Endothelial cell of umbilical vein (primary cell): ENCODE results near the gene PTPRE. TPM values are rescaled to one million over a fixed set of nuclear protein-coding genes. Genes with fewer than 3 reads are reported as not detected.

Experiments
- BruUV-seq: library from RNA; stranded (reverse); fragments of 400-500 nt; replicated peaks from 2 replicates; lab custom pipeline; 2021; lab: Mats Ljungman, UMichigan
- CTCF ChIA-PET: fragments of 300-600, 350-600 bp; sonication (Branson Sonifier 250); formaldehyde crosslinking; loops from one replicate; lab custom pipeline; 2021; ENCODE audit warnings: antibody characterized with exemption, inconsistent platforms; lab: Charles Lee
- POLR2A ChIA-PET: fragments of 300-600, 350-600 bp; sonication (Branson Sonifier 250); formaldehyde crosslinking; loops from one replicate; lab custom pipeline; 2021; ENCODE audit warnings: antibody characterized with exemption, inconsistent platforms; lab: Charles Lee
- DNase-seq: peaks from one replicate; pipeline ENCODE4 v3.0.0-alpha.2; 2011; ENCODE audit warnings: low read depth, low spot score
- FAIRE-seq: peaks from 2 replicates; lab custom pipeline; 2011; peaks lifted over from hg19 to GRCh38; lab: Jason Lieb, UNC
- H2AFZ ChIP-seq: 2 replicates; pipeline ENCODE4 v1.6.0; 2012; ENCODE audit warnings: low read depth, low read length, control low read depth, inconsistent platforms
- H3K27ac ChIP-seq: 2 replicates; pipeline ENCODE4 v1.5.1; 2011; ENCODE audit warnings: low read depth, mild to moderate bottlenecking, control low read depth, low read length, moderate library complexity; ENCODE audit not compliant: insufficient read depth
- H3K27me3 ChIP-seq, 2 experiments: 2 replicates each; pipeline versions ENCODE4 v1.6.0 to v1.6.1; 2011; ENCODE audit warnings: low read length in 2 of 2, mixed read lengths in 1 of 2; ENCODE audit not compliant: control insufficient read depth in 2 of 2, insufficient read depth in 2 of 2
- H3K36me3 ChIP-seq, 2 experiments: 2 replicates in 1 of 2; 3 replicates in 1 of 2; pipeline ENCODE4 v1.5.1; 2011; ENCODE audit warnings: low read length in 2 of 2, mild to moderate bottlenecking in 1 of 2, moderate library complexity in 1 of 2; ENCODE audit not compliant: control insufficient read depth in 2 of 2, insufficient read depth in 2 of 2; ENCODE audit errors: extremely low read depth in 1 of 2
- H3K4me1 ChIP-seq: 3 replicates; pipeline ENCODE4 v1.5.1; 2011; ENCODE audit warnings: mild to moderate bottlenecking, low read length; ENCODE audit not compliant: control insufficient read depth, insufficient read depth; ENCODE audit errors: extremely low read depth
- H3K4me2 ChIP-seq: 2 replicates; pipeline ENCODE4 v1.6.1; 2011; ENCODE audit warnings: low read length, control low read depth, mixed read lengths; ENCODE audit not compliant: insufficient read depth
- H3K4me3 ChIP-seq, 3 experiments: fragments of 200-600 bp in 1 of 3; sonication (generic), shearing (Covaris generic) in 1 of 3; replicated peaks in 1 of 3; 2 replicates each; pipeline ENCODE4 v1.5.1; 2011 to 2016; ENCODE audit warnings: control low read depth in 3 of 3, low read length in 3 of 3, mild to moderate bottlenecking in 2 of 3, inconsistent platforms in 1 of 3, low read depth in 1 of 3, moderate library complexity in 1 of 3; ENCODE audit not compliant: insufficient read depth in 1 of 3
- H3K79me2 ChIP-seq: 2 replicates; pipeline ENCODE4 v1.6.0; 2012; ENCODE audit warnings: low read length, inconsistent platforms; ENCODE audit not compliant: control insufficient read depth, insufficient read depth
- H3K9ac ChIP-seq: replicated peaks from 2 replicates; pipeline ENCODE3; 2011; ENCODE audit warnings: low read length, control low read depth; ENCODE audit not compliant: insufficient read depth; ENCODE audit errors: extremely low read depth
- H3K9me1 ChIP-seq: replicated peaks from 3 replicates; pipeline ENCODE4 v1.6.0; 2011; ENCODE audit warnings: mild to moderate bottlenecking, low read length; ENCODE audit not compliant: control insufficient read depth, insufficient read depth; ENCODE audit errors: extremely low read depth
- H3K9me3 ChIP-seq: replicated peaks from 2 replicates; pipeline ENCODE4 v1.5.1; 2012; ENCODE audit warnings: low read length, inconsistent platforms; ENCODE audit not compliant: control insufficient read depth, insufficient read depth
- H4K20me1 ChIP-seq: replicated peaks from 2 replicates; pipeline ENCODE3; 2011; ENCODE audit warnings: mild to moderate bottlenecking, low read length; ENCODE audit not compliant: control insufficient read depth, insufficient read depth; ENCODE audit errors: extremely low read depth
- EZH2 ChIP-seq: IDR thresholded peaks from 2 replicates; pipeline ENCODE4 v1.6.1; 2012; ENCODE audit warnings: borderline replicate concordance, low read depth, mild to moderate bottlenecking, moderate library complexity, low read length, inconsistent platforms; ENCODE audit not compliant: severe bottlenecking
- dilution Hi-C: fragments of 300-500 bp; cut with MboI; formaldehyde crosslinking; loops from one replicate; pipeline ENCODE4 v1.15.0; 2019; ENCODE audit warnings: low sequenced_read_pairs; ENCODE audit not compliant: extremely low pct_ligation_motif_present
- intact Hi-C: fragments of 100-400 bp; cut with micrococcal nuclease; formaldehyde crosslinking; loops from one replicate; pipeline ENCODE4 v1.10.0; 2022
- polyA plus RNA-seq, 4 experiments: library from polyadenylated mRNA; depleted of rRNA in 3 of 4; stranded (reverse) in 3 of 4; unstranded in 1 of 4; fragments of >200 nt; gene quantifications; 2 replicates each; pipeline versions ENCODE4 v1.2.1 to v1.2.3, GENCODE V29; 2011 to 2012; ENCODE audit warnings: missing spikeins in 1 of 4
- total RNA-seq: library from RNA; stranded (reverse); gene quantifications from 2 replicates; pipeline ENCODE4 v1.2.3, GENCODE V29; 2021
- TF ChIP-seq, protein P1 (sequence below), 2 donors: IDR thresholded peaks; 1 replicate in 1 of 2; 2 replicates in 1 of 2; pipeline ENCODE4 v1.5.1; 2011; ENCODE audit warnings: low read length in 2 of 2, mild to moderate bottlenecking in 2 of 2, moderate library complexity in 2 of 2, control low read depth in 1 of 2, inconsistent platforms in 1 of 2, low read depth in 1 of 2; ENCODE audit not compliant: insufficient read depth in 1 of 2; ENCODE audit errors: extremely low read depth in 1 of 2

PTPRE gene
- total and polyA plus RNA-seq, 2 donors (not counting 3 experiments of a cell fraction or from before 2014, with no cell fraction given): 37.3 to 116 TPM

DNA sequence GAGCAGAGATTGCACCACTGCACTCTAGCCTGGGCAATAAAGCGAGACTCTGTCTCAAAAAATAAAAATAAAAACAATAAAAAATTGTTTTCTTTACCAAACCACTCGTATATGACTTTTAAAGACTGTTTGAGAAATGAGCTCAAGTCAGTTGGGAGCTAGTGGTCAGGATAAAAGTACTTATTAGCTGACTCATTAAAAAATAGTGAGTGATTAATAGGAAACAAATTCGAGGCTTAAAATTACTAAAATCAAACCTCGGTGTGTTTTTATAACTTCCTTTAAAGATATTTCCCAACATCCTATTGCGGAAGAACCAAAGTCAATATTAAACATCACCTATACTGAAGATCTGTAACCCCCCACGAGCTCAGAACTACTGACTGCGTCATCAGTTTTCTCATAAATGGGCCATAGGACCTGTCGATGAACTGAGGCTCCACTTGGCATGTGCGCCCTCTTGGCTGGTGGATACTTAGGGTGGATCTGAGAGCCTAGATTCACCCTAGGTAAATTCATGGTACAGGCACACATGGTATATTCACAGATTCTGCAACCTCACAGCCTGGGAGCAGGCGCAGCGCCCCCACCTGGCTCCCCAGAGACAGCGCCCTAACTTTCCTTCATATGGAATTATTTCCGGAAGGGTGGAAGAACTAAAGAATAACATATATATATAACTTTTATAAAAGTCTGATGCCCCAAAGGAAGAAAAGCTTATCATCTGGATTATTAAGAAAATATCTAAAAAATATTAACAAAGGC is 210.1 kb downstream of the PTPRE start:
- intact Hi-C loops: no loop called here
- Histone ChIP-seq H3K4me3 (no peak overlapping the region), H3K27ac (no peak overlapping the region), H3K9me3 (no peaks in the 10 kb centered on the region), H3K36me3 (peaks cover 0 to 52% of the 10 kb centered on the region in 2 experiments), H2AFZ (no peak overlapping the region), H3K27me3 (no peaks in the 10 kb centered on the region), H3K9ac (no peak overlapping the region), H3K79me2 (peaks cover 82% of the 10 kb centered on the region), H4K20me1 (peaks cover 2% of the 10 kb centered on the region), H3K4me1 (peaks cover 2% of the 10 kb centered on the region), H3K9me1 (no peaks in the 10 kb centered on the region), H3K4me2 (no peak overlapping the region)
- no TSS peak for BruUV-seq
- POLR2A ChIA-PET: no interaction called here
- FAIRE-seq (no peak), DNase-seq (no peak)
- CTCF ChIA-PET: interaction anchor here (1.3 to 1.4 kb wide), 2 partner anchors 8 to 48 kb away, joined by 3 to 4 read pairs; no protein-coding TSS in a partner anchor
- dilution Hi-C loops: no loop called here
- TF ChIP-seq EZH2: no peak
- TF ChIP-seq, protein P1, sequence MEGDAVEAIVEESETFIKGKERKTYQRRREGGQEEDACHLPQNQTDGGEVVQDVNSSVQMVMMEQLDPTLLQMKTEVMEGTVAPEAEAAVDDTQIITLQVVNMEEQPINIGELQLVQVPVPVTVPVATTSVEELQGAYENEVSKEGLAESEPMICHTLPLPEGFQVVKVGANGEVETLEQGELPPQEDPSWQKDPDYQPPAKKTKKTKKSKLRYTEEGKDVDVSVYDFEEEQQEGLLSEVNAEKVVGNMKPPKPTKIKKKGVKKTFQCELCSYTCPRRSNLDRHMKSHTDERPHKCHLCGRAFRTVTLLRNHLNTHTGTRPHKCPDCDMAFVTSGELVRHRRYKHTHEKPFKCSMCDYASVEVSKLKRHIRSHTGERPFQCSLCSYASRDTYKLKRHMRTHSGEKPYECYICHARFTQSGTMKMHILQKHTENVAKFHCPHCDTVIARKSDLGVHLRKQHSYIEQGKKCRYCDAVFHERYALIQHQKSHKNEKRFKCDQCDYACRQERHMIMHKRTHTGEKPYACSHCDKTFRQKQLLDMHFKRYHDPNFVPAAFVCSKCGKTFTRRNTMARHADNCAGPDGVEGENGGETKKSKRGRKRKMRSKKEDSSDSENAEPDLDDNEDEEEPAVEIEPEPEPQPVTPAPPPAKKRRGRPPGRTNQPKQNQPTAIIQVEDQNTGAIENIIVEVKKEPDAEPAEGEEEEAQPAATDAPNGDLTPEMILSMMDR (IDR thresholded peaks at IDR 0.05; ENCODE audit: extremely low read depth in 1 of 2, insufficient read depth in 1 of 2, low read depth in 1 of 2, low read length in 2 of 2): peak; percentile 18 to 32
